NCI-H748 (cell line): Measurements from ENCODE around the gene MT2A.
A peak's percentile ranks its signal among the peaks of the same experiment; 100 is the strongest.

Experiments
- DNase-seq: peaks from one replicate; lab custom pipeline; 2025; ENCODE audit not compliant: unreplicated experiment; lab: John Stamatoyannopoulos, UW

Gene MT2A

DNA sequence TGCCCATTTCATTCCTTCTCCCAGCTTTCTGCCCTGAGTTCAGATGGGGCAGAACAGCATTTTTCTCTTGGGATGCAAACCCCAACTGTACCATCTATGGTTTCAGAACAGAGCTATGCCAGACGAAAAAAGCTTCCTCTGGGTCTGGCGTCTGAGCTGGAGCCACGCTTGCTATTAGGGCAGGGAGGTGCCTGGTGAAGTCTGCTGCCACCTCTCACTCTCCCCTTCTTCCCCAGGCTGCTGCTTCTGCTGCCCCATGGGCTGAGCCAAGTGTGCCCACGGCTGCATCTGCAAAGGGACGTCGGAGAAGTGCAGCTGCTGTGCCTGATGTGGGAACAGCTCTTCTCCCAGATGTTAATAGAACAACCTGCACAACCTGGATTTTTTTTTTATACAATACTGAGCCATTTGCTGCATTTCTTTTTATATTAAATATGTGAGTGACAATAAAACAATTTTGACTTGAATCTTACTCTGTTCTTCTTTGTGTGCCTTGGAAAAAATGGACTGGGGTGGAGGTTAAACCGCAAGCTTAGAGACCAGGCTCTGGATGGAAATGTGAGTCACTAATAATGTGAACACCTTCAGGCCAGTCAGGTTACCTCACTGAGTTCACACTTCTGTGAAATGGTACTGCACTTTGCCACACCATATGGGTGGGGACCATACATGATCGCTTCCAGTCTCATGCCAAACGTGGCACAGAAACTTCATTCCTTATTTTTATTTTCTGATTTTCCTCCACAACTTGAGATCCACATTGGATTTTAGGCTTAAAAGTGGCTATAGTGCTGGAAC lies 28.4 kb downstream of the MT2A start:
- no peak for DNase-seq

DNA sequence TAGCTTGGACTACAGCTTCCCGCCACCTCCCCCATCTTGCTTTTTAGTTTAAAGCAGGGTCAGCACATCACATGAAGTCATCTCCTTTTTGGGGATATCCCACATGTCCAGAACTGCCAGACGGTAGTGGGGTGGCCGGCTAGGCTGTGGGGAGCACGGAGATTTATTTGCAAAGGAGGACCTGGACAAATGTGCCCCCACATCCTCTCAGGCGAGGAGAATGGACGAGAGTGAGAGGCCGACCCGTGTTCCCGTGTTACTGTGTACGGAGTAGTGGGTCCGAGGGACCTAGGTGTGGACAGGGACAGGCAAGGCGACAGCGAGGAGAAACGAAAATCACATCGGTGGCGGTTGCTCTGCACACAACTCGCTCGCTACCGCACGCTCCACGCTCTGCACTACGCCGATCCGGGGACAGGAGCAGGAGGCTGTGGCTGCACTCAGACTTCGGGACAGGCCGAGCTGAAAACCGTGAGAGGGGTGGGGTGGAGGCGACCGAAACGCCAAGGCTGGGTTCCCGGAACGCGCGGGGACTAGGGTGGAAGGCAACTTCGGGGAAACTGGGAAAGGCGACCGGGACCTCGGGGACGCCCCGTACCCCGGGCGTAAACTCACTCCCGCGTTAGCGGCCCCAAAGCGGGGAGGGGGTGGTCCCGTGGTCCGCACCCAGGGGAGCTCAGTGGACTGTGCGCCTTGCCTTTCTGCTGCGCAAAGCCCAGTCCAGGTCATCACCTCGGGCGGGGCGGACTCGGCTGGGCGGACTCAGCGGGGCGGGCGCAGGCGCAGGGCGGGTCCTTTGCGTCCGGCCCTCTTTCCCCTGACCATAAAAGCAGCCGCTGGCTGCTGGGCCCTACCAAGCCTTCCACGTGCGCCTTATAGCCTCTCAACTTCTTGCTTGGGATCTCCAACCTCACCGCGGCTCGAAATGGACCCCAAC lies 29.7 kb downstream of the MT2A start, which contains the start of gene MT1A:
Gene MT1A (plus strand): TSS at position 853 of the 937 bp plus-strand sequence. CDS start 73 bp downstream, at position 926.
- DNase-seq = peak; percentile 42

DNA sequence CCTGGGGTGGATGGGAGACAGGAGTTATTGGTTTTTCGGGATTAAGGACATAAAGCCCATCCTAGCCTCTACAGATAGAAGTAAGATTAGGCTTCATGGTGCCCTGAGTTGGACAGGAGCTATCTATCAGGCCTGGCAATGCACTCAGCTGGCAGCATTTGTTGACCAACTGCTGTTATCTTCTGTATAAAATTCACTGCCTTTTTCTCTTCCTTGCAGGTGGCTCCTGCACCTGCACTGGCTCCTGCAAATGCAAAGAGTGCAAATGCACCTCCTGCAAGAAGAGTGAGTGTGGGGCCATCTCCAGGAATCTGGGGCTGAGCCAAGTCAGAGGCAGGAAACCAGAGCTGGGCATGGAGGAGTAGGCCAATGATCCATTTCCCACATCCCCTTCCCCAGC lies 30.7 kb downstream of the MT2A start:
- DNase-seq = no peak

DNA sequence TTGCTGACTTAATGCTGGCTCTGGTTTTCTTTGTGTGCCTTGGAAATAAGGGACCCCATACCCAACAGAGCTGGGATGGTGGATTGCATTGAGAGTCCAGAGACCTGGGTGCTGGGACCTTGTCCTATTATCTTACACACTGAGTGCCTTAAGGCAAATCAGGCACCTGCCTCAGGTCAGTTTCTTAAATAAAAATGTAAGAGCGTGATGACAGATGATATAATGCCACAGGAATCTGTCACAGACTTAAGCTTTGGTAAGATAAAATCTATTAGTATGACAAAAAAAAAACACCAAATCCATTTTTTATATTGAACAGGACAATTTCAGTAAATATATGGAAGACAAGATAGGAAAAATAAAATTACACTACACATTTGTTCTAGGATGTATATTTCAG lies 31.7 kb downstream of the MT2A start:
- no peak for DNase-seq

DNA sequence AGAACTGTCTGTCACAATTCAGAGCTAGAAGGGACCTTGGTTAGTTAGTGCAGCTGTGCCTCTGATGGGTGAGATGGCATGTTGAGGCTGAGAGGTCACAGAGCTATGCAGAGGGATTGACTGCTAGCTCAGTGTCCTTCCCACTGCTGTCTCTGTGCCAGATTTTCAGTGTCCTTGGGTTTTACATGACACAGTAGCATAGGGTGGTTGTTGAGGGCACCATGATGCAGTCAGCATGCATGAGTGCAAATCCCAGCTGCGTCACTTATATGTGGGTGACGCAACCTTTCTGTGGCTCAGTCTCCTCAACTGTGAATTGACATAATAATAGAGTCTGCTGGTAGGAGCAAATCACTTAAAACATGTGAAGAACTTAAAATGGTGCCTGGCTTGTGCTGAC lies 32.8 kb downstream of the MT2A start:
- DNase-seq = no peak

DNA sequence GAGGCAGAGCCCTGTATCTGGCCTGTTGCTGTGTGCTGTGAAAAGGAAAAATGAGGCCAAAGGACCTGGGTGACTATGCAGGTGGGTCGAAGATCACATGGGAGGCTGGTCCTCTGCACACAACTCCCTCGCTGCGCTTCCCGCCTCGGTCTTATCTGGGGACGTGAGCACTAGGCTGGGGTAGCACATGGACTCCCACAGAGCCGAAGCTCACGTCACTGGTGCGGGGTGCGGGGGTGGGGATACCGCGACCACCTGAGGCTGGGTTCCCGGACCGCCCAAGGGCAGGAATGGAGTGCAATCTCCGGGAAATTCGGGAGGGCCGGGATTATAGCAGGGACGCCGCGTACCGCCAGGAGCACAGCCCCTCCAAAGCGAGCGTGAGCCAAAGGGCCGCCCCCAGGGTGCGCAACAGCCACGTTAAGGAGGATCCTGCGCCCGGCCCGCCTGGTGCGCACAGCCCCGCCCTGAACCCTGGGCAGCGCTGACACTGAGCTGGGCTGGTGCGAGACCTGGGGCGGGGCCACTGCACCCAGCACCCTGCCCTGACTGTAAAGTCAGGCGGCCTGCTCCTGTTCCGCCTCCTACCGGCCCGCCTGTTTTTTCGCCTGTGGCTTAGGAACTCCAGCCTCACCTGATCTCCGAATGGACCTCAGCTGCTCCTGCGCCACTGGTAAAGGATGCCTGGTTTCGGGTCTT lies 34.8 kb downstream of the MT2A start:
- no peak for DNase-seq

DNA sequence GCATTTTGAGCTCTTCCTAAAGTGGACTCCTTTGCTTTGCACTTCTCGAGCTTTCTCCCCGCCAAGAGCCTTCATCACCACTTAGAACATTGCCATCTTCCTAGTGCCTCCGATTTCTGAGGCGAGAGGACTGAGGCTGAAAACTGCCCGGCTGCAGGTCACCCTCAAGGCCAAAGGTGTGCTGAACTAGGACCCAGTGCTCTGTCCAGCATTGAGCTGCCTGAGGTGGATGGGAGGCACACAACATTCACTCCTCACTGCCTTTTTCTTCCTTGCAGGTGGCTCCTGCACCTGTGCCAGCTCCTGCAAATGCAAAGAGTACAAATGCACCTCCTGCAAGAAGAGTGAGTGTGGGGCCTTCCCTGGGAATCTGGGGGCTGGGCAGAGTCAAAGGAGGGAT lies 35.4 kb downstream of the MT2A start:
- no peak for DNase-seq

DNA sequence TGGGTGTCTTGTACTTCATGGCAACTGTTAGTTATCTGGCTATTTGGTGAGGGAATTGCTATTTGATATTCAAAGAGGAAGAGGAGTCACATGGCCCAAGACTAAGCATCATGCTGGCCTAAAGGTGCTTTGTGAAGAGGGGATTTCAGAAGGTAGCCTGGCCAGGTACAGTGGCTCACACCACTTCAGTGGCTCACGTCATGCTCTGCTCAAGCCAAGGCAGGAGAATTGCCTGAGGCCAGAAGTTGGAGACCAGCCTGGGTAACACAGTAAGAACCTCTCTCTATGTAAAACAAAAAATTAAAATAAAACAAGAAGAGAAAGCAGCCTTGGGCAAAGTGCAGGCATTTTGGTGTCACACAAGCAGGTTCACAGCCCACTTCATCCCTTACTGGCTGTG lies 36.9 kb downstream of the MT2A start:
- DNase-seq = no peak

DNA sequence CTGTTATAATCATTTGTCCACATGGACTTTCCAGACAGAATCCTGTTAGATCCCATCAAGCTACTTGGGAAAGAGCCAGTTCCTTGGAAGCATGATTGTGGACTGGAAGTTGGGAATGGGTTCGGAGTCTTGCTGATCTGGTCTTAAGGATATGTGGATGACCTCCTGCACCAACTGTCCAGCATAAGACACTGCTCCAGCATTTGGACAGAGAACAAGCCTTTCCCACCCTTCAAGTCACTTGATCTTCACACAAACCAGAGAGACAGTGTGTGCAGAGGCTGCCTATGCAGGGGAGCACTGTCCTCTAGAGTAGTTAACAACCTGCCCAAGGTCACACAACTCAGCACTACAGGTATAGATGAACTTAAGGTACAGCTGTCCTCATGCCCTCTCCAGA lies 37.5 kb downstream of the MT2A start:
- no peak for DNase-seq

DNA sequence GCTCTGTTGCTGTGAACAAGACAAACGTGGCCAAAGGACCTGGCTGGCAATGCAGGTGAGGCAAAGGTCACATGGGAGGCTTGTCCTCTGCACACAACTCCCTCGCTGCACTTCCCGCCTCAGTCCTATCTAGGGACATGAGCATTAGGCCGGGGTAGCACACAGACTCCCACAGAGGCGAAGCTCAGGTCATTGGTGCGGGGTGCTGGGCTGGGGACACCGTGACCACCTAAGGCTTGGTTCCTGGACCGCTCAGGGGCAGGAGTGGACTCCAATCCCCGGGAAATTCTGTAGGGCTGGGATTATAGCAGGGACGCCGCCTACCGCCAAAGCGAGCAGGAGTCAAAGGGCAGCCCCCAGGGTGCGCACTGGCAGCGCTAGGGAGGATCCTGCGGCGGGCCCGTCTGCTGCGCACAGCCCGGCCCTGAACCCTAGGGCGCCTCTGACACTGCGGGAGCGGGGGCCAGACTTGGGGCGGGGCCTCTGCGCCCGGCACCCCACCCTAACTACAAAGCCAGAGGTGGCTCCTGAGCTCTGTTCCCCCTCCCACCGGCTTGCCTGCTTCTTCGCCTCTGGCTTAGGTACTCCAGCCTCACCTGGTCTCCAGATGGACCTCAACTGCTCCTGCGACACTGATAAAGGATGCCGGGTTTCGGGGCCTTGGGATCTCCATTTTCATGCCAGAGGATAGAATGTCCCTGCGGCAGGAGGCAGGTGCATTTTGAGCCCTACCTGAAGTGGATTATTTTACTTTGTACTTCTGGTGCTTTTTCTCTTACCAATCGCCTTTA lies 39.5 kb downstream of the MT2A start:
- DNase-seq = no peak

DNA sequence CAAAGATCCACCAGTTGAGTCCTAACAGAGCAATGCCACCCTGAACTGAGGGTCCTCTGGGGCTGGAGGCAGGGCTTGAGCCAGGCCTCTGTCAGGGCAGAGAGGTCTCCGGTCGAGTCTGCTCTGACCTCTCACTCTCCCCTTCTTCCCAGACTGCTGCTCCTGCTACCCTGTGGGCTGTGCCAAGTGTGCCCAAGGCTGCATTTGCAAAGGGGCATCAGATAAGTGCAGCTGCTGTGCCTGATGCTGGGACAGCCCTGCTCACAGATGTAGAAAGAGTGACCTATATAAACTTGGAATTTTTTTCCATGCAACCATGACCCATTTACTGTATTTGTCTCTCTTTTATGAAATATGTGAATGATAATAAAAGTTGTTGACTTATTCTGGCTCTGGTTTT lies 40.9 kb downstream of the MT2A start:
- DNase-seq = no peak

DNA sequence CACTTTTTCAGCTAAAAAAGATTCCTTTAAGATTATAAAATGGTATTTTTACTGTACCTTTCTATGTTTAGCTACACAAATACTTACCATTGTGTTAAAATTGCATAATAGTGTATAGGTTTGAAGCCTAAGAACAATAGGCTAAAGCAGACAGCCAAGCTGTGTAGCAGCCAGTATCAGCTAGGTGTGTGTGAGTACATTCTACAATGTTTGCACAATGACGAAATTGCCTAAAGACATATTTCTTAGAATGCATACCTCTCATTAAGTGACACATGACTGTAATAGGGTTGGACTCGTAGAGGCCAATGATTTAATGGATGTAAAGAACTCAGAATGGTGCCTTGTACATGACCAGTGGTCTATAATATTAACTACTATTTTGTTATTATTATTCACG lies 41.4 kb downstream of the MT2A start:
- no peak for DNase-seq

DNA sequence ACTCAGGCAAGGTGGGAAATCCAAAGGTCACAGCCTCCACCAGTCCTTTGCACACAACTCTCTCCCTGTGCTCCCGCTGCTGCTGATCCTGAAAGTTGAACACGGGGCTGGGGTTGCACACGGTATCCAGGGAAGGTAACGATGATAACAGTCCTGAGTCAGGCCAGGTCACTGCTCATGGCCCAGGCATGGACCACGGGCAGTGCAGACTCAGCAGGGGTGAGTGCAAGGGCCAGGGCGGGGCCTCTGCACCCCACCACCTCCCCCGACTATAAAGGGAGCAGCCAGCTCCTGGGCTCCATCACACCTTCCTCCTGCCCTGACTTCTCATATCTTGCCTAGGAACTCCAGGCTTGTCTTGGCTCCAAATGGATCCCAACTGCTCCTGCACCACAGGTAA lies 43.2 kb downstream of the MT2A start, which contains the start of gene MT1B:
Gene MT1B (plus strand): TSS at position 301 of the 400 bp plus-strand sequence. CDS start 68 bp downstream, at position 369.
- no peak for DNase-seq

DNA sequence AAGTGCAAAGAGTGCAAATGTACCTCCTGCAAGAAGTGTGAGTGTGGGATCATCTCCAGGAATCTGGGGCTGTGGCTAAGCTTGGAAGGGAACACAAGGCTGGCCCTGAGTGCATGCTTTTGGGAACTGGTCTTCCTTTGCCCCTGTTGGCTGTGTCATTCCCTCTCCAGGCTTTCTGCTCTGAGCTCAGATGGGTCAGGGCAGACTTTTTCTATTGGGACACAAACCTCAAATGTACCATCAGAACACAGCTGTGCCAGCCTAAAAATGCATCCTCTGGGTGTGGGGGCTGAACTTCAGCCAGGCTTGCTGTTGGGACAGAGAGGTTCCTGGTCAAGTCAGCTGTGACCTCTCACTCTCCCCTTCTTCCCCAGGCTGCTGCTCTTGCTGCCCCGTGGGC lies 44.2 kb downstream of the MT2A start:
- no peak for DNase-seq

DNA sequence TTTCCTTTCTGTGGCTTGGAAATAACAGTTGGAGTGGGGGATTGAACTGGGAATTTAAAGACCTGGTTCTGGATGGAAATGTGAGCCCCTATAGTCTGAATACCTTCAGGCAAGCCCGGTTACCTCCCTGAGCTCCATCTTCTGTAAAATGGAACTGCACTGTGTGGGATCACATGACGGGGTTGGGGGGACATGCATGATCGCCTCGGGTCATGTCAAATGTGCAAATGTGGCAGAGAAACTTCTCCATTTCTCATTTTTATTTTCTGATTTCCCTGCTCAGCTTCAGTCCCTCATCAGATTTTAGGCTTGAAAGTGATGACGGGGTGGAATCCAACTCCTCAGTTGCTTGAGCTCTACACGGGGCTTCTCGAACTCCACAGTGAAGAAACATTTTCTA lies 44.8 kb downstream of the MT2A start:
- no peak for DNase-seq

DNA sequence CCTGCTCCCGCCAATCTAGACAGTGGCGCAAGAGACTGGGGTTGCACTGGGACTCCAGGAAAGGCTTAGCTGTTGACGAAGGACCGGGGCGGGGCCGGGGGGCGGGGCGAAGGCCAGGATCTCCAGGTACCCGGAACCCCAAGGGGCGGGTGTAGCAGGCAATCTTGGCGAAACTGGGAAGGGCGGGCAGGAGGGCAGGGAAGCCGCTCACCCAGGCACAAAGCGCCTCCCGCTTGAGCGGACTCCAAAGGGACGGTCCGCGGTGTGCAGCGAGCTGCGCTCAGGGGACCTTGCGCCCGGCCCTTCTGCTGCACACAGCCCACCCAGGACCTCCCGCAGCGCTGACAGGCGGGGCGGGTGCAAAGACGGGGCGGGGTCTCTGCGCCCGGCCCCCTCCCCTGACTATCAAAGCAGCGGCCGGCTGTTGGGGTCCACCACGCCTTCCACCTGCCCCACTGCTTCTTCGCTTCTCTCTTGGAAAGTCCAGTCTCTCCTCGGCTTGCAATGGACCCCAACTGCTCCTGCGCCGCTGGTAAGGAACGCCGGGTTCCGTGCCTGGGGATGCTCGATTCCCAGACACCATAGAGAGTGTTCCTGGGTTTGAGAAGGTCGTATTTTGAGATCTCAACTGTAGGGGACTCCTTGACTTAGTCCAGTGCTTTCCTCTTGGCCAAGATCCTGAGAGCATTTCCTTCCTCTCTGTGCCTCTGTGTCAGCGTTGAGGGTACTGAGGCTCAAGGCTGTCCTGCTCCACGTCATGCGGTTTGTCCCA lies 49.4 kb downstream of the MT2A start, which contains the start of gene MT1F:
Gene MT1F (plus strand): TSS at position 405 of the 772 bp plus-strand sequence. CDS start 100 bp downstream, at position 505.
- peak; percentile 69 for DNase-seq

DNA sequence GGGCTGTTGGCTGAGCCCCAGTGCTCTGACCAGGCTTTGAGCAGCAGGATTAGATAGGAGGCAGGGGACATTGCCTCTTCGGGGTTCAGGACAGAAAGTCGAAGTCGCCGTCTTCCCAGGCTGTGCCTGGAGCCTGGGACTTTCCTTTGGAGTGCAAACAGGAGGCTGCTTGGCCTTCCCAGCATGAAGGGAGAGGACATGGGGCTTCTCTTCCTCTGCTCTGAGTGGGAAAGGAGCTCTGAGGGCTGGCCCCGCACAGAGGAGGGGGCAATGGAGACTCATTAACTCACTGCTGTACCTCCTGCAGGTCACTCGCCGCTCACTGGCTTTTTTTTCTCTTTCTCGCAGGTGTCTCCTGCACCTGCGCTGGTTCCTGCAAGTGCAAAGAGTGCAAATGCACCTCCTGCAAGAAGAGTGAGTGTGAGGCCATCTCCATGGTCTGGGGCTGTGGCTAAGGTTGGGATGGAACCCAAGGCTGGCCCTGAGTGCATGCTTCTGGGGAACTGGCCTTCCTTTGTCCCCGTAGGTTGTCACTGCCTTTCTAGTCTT lies 50.0 kb downstream of the MT2A start:
- DNase-seq = no peak
